LNCaP clone FGC (cell line): ENCODE data around the gene DAPK1.

Source experiments
- DNase-seq: peaks from one replicate; pipeline ENCODE4 v3.0.0-alpha.2; 2011; ENCODE audit warnings: low read depth
- H3K4me3 ChIP-seq: 2 replicates; pipeline ENCODE4 v1.5.1; 2011; ENCODE audit warnings: mild to moderate bottlenecking, low read depth, low read length, control low read depth
- TF ChIP-seq, protein P1 (sequence below): IDR thresholded peaks from 2 replicates; pipeline ENCODE4 v1.5.1; 2012; ENCODE audit warnings: mild to moderate bottlenecking; ENCODE audit not compliant: control insufficient read depth, insufficient read depth; ENCODE audit errors: extremely low read depth

The DAPK1 gene

DNA sequence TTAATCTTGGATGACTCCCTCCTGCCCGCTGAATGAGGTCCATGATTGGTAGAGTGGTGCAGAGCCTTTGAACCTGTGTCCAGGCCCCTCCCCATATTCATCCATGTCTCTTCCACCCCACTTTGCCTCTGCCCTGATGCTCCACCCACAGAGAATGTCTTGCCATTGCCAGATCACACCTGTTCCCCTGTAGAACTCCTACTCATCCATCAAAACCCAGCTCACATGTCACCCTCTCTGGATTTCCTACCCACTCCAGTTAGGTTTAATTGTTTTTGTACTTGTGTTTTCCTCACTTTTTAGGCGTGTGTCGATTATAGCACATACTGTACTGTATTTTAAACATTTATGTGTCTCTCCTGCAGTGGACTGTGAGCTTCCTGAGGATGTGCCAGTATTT lies 121.3 kb downstream of the DAPK1 start:
- no peak for DNase-seq
- no peak overlapping the region for H3K4me3 ChIP-seq
- TF ChIP-seq, protein P1, sequence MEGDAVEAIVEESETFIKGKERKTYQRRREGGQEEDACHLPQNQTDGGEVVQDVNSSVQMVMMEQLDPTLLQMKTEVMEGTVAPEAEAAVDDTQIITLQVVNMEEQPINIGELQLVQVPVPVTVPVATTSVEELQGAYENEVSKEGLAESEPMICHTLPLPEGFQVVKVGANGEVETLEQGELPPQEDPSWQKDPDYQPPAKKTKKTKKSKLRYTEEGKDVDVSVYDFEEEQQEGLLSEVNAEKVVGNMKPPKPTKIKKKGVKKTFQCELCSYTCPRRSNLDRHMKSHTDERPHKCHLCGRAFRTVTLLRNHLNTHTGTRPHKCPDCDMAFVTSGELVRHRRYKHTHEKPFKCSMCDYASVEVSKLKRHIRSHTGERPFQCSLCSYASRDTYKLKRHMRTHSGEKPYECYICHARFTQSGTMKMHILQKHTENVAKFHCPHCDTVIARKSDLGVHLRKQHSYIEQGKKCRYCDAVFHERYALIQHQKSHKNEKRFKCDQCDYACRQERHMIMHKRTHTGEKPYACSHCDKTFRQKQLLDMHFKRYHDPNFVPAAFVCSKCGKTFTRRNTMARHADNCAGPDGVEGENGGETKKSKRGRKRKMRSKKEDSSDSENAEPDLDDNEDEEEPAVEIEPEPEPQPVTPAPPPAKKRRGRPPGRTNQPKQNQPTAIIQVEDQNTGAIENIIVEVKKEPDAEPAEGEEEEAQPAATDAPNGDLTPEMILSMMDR, result no peak

DNA sequence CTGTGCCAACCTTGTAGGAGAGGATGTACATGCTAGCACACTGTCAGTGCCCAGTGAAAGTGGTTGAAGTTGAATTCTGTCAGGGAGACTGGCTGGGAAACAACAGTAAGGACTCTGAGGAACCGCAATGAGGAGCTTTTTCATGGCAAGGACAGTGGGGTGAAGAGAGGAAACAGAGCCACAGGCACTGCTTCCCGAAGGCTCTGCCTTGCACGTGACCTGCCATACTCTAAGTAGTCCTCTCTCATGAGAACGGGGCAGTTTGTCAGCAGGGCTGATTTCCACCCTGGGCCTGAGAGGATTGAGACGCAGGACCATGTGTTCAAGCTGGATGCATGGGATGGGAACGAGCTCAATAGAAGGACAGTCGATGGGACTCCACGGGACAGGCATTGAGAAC lies 121.7 kb downstream of the DAPK1 start:
- DNase-seq, result no peak

DNA sequence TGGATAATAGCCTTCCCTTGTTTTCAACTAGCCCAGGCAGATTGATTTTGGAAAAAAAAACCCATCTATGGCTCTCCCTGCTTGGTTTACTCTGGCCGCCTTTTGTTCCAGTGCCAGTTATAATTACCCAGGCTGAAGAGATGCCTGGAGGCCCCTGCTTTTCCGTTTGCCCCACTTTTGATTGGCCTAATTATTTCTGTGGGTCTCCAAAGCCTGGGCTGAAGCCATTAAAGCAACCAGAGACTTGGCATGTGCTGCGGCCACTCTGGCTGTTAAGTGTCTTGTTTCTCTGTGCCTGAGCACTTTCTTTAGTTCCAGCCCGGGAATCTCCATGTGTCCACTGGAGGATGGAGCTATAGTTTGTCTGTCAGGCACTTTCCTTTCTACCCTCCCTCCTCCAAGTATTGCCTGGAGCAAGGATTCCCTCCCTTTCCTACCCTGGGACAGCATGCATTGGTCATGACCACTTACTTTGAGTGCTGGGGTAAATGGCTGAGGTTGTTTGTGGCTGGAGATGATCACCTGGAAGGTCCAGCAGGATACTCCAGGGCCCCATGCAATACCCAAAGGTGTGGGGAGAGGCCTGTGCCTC lies 123.2 kb downstream of the DAPK1 start:
- DNase-seq, result no peak
- H3K4me3 ChIP-seq, result no peak overlapping the region
- TF ChIP-seq, protein P1, result no peak

More for the DNA sequence above, 121.7 kb downstream of the DAPK1 start:
- TF ChIP-seq, protein P1, result no peak
- H3K4me3 ChIP-seq, result no peak overlapping the region

DNA sequence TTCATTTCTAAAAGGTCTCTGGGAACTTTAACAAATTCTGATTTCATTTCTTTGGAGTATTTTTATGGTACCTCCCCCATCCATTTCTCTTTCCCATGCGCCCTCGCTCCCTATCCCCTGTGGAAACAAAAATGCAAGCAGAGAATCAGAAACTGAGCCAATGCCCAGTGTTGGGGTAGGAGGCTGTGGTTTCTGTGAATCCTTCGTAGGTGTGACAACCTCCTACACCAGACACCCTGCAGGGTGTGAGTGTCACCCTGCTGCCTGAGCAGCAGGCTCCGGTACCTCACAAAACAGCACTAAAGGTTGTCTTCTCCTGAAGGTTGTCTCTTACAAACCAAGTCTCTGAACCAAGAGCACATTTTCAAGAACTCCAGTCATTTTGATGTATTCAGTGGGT lies 124.4 kb downstream of the DAPK1 start:
- no peak for DNase-seq
- no peak overlapping the region for H3K4me3 ChIP-seq
- TF ChIP-seq, protein P1, result no peak

DNA sequence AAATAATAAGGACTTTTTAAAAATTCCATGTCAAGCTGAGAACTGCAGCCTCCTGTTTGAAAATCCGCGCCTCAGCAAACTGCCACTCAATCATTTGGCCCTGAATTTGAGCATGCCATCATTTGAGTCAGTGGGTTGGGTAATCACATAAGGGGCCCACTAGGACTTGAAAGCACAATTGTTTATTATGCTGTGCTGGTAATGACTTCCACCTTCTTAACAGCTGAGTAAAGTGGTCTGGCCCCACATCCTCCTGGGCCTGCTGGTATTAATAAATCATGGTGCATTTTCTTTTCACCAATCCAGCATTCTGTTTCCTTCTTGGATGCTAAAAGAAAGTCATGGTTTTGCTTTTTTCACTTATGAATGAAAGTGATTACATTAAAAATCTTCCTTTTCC lies 125.3 kb downstream of the DAPK1 start:
- no peak for DNase-seq
- H3K4me3 ChIP-seq, result no peak overlapping the region
- TF ChIP-seq, protein P1, result no peak

DNA sequence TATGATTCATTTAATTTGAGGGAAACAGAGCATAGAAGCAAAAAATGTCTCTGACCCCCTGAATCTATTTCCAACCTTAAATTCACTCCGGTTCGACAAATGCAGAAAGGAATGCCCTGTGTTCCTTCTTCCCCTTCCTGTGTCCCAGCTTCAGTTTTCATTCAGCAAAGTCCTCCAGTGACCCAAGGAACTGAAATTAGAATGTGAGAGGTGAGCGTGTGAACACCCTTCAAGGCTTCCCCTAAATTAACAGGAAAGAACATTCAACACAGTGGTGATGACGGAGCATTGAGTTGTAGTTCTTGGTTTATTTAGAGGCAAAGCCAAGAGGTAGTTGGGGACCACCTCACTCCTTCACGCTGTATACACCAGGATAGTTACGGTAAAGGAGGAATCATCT lies 130.7 kb downstream of the DAPK1 start:
- H3K4me3 ChIP-seq, result no peak overlapping the region
- no peak for DNase-seq
- TF ChIP-seq, protein P1, result no peak

DNA sequence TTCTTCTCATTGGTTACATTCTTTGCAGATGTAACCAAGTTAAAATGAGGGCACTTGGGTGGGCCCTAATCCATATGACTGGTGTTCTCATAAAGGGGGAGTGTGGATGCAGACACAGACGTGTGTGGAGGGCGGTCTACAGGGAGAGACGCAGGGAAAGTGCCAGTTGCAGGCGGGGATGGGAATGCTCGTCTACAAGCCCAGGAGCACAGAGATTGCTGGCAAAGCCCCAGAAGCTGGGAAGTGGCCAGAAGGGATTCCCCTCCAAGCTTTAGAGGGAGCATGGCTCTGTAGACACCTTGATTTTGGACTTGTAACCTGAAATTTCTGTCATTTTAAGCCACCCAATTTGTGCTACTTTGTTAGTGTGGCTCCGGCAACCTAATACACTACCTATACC lies 131.4 kb downstream of the DAPK1 start:
- H3K4me3 ChIP-seq, result no peak overlapping the region
- DNase-seq, result no peak
- TF ChIP-seq, protein P1, result no peak
